ENCODE data around the gene TANGO2. TPM values are rescaled to one million over a fixed set of nuclear protein-coding genes. Genes with fewer than 3 reads are reported as not detected.

TANGO2 gene
- polyA plus RNA-seq, 1 donor from 2014 or later: 12.7 TPM

DNA sequence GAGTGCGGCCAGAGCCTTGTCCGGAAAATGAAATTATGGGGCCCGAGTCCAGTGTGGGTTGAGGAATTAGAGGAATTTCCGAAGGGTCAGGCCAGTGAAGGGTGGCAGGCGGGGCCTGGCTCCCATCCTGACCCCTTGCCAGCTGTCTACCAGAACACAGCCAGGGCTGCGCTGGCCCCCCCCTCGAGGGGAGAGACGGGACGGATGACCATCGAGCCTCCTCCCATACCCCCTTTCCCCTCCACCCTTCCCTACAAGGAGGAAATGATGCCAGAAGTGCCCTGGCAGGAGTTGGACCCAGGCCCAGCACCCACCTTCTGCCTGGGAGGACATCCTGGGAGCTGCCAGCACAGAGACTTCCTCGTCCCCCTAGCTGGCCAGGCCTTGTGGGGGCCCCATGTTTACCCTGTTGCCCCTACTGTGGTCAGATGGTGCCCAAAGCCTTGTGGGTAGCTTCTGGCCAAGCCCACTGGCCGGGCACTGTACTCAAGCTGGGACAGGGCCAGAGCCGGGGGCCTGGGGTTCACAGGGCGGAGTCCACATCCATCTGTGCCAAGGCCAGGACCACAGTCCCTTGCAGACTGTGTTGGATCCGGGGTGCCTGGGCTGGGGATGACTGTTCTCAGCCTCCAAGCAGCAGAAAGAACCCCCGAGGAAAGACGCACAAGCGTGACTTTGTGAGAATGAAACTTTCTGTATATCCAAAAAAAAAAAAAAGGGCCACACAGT lies 25.1 kb upstream of the TANGO2 start:
- H2AFZ ChIP-seq (ENCODE audit: low read depth, low read length): no peak overlapping the region
- no peaks in the 10 kb centered on the region for H3K36me3 ChIP-seq (ENCODE audit: insufficient read depth, low read length)
- H3K4me2 ChIP-seq (ENCODE audit: low read length): no peak overlapping the region
- no peak overlapping the region for H3K27ac ChIP-seq (ENCODE audit: low read length)
- no peaks in the 10 kb centered on the region for H3K27me3 ChIP-seq (ENCODE audit: insufficient read depth, low read depth, low read length)
- no peaks in the 10 kb centered on the region for H4K20me1 ChIP-seq (ENCODE audit: insufficient read depth)
- H3F3A ChIP-seq (ENCODE audit: insufficient read depth, low read length, poor library complexity, severe bottlenecking): no peaks in the 10 kb centered on the region
- no peak overlapping the region for H3K9ac ChIP-seq (ENCODE audit: low read length)
- H3K4me3 ChIP-seq (ENCODE audit: low read length): no peak overlapping the region
- no peaks in the 10 kb centered on the region for H3K9me3 ChIP-seq (ENCODE audit: low read length)
- no peaks in the 10 kb centered on the region for H3K9me2 ChIP-seq (ENCODE audit: insufficient read depth, low read length)
- no peaks in the 10 kb centered on the region for H3K79me2 ChIP-seq (replicated peaks; ENCODE audit: insufficient read depth, low read length)
- TF ChIP-seq MXI1 (conservative IDR thresholded peaks at IDR 0.05; ENCODE audit: poor library complexity, severe bottlenecking): no peak
- no peak for TF ChIP-seq CTCF (IDR thresholded peaks at IDR 0.05; ENCODE audit: poor library complexity, severe bottlenecking)
- no peak for TF ChIP-seq SMC3 (conservative IDR thresholded peaks at IDR 0.05; ENCODE audit: poor library complexity)
- no peak for TF ChIP-seq POLR2AphosphoS5 (IDR thresholded peaks at IDR 0.05)

DNA sequence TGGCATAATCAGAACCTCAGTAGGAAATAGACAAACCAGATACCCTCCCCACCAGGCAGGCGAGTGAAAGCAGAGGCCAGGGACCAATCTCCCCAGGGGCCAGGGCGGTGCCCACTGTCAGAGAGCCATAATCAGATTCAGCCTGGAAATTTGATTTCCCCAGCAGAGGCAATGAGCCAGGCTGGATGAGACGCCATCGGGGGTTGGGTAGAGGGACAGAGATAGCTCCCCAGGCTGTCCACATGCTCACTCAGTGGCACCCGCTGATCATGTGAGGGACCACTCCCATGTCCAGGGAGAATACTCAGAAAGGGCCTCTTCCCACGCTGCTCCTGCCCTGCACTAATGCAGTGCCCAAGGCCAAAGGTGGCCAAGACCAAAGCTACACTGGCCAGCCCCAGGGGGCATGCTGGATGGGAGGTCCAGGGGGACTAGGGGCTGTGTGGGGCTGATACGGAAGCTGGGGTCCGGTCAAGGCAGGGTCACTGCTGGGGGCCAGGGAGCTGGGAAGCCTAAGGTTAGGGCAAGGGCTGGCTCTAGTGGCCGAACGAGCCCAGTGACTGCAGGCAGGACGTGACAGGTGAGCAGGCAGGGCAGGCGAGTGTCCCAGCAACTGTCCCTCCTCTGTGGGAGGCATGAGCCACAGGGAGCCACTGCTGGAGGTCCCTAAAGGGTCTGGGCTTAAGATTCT lies 24.1 kb upstream of the TANGO2 start:
- H3K79me2 ChIP-seq (replicated peaks; ENCODE audit: insufficient read depth, low read length): no peaks in the 10 kb centered on the region
- H3K9ac ChIP-seq (ENCODE audit: low read length): no peak overlapping the region
- no peaks in the 10 kb centered on the region for H3K36me3 ChIP-seq (ENCODE audit: insufficient read depth, low read length)
- no peaks in the 10 kb centered on the region for H3K9me3 ChIP-seq (ENCODE audit: low read length)
- no peaks in the 10 kb centered on the region for H4K20me1 ChIP-seq (ENCODE audit: insufficient read depth)
- no peak overlapping the region for H2AFZ ChIP-seq (ENCODE audit: low read depth, low read length)
- no peak overlapping the region for H3K4me3 ChIP-seq (ENCODE audit: low read length)
- no peak for TF ChIP-seq EZH2 (IDR thresholded peaks at IDR 0.05; ENCODE audit: borderline replicate concordance, insufficient read depth, low read length, poor library complexity, severe bottlenecking)
- no peak for TF ChIP-seq CTCF (IDR thresholded peaks at IDR 0.05; ENCODE audit: poor library complexity, severe bottlenecking)
- no peak for TF ChIP-seq EP300 (conservative IDR thresholded peaks at IDR 0.05; ENCODE audit: poor library complexity, severe bottlenecking)
- no peak for TF ChIP-seq TAF1 (IDR thresholded peaks at IDR 0.05; ENCODE audit: low read depth)
- H3K27ac ChIP-seq (ENCODE audit: low read length): no peak overlapping the region
- no peaks in the 10 kb centered on the region for H3F3A ChIP-seq (ENCODE audit: insufficient read depth, low read length, poor library complexity, severe bottlenecking)
- no peaks in the 10 kb centered on the region for H3K9me2 ChIP-seq (ENCODE audit: insufficient read depth, low read length)
- H3K27me3 ChIP-seq (ENCODE audit: insufficient read depth, low read depth, low read length): no peaks in the 10 kb centered on the region
- H3K4me2 ChIP-seq (ENCODE audit: low read length): no peak overlapping the region

Data from neural cell (in vitro differentiated cells).